Measurements from ENCODE around the gene GAREM1. TPM values are rescaled to one million over a fixed set of nuclear protein-coding genes. Genes with fewer than 3 reads are reported as not detected.

The GAREM1 gene
- total RNA-seq, 2 donors from 2014 or later: 8.3 to 9.8 TPM

DNA sequence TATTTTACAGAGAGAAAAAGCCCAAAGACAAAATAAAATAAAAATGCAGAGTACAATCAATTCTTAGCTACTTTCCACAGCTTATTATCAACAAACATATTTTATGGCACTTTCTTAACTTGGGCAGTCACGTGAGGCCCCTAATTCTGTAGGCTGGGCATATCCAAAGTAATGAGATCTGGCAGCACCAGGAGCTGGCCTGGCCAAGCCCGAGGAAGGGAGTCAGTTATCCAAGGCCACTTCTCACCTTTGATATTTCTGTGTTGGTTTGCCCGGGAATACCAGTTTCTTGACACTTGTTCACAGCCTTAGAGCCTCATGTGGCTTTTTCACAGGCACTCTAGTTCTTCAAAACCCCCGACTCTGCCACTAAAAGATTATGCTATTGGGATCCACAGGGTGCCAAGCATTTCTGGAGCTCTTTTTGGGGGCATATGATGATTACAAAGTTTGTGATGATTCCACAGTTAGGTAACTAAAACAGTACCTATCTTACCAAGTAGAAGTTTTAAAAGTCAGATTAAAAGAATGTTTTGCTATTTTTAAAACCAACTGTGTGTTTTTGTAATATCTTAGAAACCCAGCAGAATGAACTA, 190.4 kb downstream of the GAREM1 start:
- DNase-seq (ENCODE audit: low spot score): no peak
- intact Hi-C loops (cut with DNase I): no loop called here

GRCh38 chr18:32278177-32278799, 192.4 kb downstream of the GAREM1 start:
- DNase-seq (ENCODE audit: low spot score): no peak
- intact Hi-C loops (cut with DNase I): loop anchor here in 1 of 2 donors (10.0 kb wide), 1 partner anchor 277 kb away; no protein-coding TSS in a partner anchor

DNA sequence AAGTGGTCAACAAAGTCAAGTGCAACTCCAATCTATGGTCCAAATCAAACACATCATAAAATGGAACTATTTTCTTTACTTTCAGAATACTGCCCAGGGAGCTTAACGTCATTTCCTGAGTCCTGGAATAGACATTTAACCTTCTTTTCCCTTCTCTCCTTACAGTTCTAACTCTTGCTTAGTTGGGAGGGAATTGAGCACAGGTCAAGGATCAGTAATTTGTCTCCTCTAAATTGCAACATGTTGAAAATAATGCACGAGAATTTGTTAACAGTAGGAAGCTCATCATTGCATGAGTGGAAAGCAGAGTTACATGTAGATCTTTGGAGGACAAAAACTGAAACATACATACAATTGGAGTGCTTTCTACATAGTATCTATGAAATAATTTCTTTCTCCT, 193.1 kb downstream of the GAREM1 start:
- intact Hi-C loops (cut with DNase I): loop anchor here in 1 of 2 donors (10.0 kb wide), 1 partner anchor 277 kb away; no protein-coding TSS in a partner anchor
- no peak for DNase-seq (ENCODE audit: low spot score)

- intact Hi-C loops (cut with DNase I): loop anchor here in 1 of 2 donors (10.0 kb wide), 1 partner anchor 278 kb away; no protein-coding TSS in a partner anchor
- no peak for DNase-seq (ENCODE audit: low spot score)
Observed at GRCh38 chr18:32276906-32277305, 193.8 kb downstream of the GAREM1 start.

DNA sequence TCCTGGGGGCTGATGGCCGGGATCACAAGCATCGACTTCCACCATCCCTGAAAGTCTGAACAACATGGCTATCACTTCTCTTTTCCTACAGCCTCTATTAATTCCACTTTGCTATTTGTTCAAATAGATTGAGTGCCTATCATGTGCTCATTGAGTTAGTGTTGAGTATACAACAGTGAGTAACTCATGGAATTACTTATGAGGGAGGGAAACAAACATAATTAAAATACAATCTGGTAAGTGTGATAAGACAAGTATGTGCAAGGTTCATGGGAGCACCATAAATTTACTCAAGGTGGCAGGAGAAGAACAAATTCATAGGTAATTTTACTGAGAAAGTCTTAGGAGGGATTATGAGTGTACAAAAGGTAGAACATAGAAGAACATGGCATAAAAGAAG, 194.4 kb downstream of the GAREM1 start:
- intact Hi-C loops (cut with DNase I): loop anchor here in 1 of 2 donors (10.0 kb wide), 1 partner anchor 279 kb away; no protein-coding TSS in a partner anchor
- DNase-seq (ENCODE audit: low spot score): no peak

GRCh38 chr18:32275221-32275620, 195.5 kb downstream of the GAREM1 start:
- intact Hi-C loops (cut with DNase I): loop anchor here in 1 of 2 donors (10.0 kb wide), 1 partner anchor 280 kb away; no protein-coding TSS in a partner anchor
- no peak for DNase-seq (ENCODE audit: low spot score)

DNA sequence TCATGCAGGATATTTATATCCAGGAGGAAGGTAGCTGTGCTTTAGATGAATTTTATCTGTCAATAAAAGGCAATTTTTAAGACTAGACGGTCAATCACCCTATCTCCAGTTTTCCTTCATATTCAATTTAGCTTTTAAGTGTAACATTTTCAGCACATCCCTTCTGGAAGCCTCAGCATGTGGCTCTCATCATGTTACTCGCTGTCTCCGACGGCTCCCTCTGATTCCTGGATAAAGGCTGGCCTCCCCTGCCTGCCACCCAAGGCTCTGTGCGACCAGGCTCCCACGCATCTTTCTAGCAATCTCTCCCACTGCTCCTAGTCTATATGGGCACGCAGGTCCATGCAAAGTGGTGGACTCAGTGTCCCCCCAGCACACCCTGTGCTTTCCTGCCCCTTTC, 196.4 kb downstream of the GAREM1 start:
- DNase-seq (ENCODE audit: low spot score): no peak
- intact Hi-C loops (cut with DNase I): loop anchor here (5.0 to 10.0 kb wide), 3 partner anchors 198 to 280 kb away; partner anchors contain the start of gene GAREM1 (in 1 of the 2)

DNA sequence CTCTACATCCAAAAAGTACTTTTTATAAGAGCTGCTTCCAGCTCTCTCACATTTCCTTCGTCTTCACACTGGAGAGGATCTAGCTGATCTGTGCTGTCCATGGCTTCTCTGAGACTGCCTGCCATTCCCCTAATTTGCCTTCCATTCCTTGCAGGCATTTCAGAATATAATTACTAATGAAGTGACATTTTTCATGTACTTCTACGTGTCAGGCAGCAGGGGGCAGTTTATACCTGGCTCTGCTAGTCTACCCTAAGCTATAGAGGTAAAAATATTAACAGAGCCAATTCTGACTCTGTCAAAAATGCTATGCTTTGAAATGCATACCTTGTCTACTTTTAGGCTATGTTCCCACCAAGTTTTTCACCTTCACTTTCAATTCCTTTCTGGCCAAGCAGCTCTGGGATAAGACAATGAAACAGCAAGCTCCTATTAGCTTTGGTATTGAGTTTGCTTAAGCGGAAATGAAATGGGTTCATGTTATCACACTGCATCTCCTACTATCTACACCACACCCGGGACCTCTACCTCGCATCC, 198.9 kb downstream of the GAREM1 start:
- intact Hi-C loops (cut with DNase I): loop anchor here (5.0 to 10.0 kb wide), 3 partner anchors 201 to 283 kb away; partner anchors contain the start of gene GAREM1 (in 1 of the 2)
- DNase-seq (ENCODE audit: low spot score): no peak

DNA sequence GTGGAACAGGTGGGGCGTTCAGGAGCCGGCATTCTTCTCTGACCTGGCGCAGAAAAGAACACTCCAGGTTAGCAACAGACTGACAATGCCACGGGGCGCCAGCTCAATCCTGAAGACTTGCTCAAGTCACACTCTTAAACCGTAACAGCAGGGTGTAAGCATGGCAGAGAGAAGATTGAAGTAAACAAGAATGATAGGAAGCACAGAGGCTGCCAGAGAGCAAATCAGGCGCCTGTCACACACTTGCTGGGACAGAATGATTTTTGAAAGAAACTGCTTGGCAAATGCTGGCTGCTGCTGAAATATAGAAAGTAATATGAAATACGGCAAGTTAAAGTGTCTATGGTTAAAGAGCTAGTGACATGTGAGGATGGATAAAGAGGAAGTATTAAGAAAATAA, 200.3 kb downstream of the GAREM1 start:
- no peak for DNase-seq (ENCODE audit: low spot score)
- intact Hi-C loops (cut with DNase I): loop anchor here (5.0 to 10.0 kb wide), 3 partner anchors 202 to 284 kb away; partner anchors contain the start of gene GAREM1 (in 1 of the 2)

GRCh38 chr18:32267463-32267862, 203.2 kb downstream of the GAREM1 start:
- no peak for DNase-seq (ENCODE audit: low spot score)
- intact Hi-C loops (cut with DNase I): no loop called here

DNA sequence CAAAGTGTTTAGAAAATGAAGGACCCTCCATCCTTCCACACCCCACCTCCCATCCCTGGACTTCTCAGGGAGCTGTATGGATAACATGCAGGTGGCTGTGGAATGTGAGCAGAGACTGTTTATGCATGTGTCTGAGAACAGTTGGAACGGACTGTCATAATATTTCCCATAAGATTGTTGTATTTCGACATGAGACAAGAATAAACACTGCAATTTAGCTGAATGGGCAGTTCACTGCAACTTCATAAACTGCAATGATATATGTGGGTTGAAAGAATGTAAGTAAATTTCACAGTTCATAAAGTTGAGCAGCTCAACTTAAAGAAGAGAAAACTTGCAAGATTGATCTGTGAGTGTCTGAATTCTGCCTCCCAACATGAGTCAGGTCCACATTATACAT, 206.3 kb downstream of the GAREM1 start:
- intact Hi-C loops (cut with DNase I): no loop called here
- DNase-seq (ENCODE audit: low spot score): no peak

- intact Hi-C loops (cut with DNase I): no loop called here
- no peak for DNase-seq (ENCODE audit: low spot score)
Observed at GRCh38 chr18:32262092-32262491, 208.6 kb downstream of the GAREM1 start.

GRCh38 chr18:32261003-32261402, 209.7 kb downstream of the GAREM1 start:
- intact Hi-C loops (cut with DNase I): no loop called here
- DNase-seq (ENCODE audit: low spot score): no peak

DNA sequence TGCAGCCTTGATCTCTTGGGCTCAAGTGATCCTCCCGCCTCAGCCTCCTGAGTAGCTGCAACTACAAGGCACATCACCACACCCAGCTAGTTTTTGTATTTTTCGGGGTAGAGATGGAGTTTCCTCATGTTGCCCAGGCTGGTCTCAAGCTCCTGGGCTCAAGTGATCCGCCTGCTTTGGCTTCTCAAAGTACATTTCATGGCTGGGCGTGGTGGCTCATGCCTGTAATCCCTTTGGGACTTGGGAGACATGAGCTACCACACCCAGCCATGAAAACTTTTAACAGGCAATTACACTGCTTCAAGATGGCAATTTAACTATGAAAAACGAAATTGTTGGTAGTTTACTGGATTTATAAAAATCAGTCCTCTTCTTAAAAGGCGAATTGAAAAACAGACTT, 211.1 kb downstream of the GAREM1 start:
- intact Hi-C loops (cut with DNase I): no loop called here
- no peak for DNase-seq (ENCODE audit: low spot score)

DNA sequence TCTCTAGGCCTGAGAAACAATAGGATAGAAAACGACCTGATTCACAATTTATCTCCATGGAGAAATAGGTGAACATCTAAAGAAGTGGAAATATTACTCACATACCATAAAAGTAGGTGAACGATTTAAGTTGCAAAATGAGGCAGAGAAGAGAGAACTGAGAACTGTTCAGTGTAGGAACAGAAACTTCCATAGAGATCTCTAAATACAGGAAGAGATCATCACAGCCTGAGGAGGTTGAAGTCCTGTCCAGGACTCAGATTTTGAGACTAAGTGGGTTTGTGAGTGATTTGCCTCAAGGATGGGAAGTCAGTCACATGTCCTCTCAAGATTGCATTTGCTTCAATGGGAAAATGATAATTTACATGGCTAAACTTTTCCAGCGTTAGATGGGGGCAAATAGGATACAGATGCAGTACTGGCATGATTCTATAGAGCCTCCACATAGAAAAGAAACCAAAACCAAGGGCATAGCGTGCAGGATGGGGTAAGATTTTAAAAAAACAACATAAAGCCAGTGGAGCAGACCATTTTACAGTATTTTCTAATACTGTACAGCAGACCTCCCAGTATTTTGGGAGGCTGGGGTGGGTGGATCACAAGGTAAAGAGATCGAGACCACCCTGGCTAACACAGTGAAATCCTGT, 212.0 kb downstream of the GAREM1 start:
- intact Hi-C loops (cut with DNase I): no loop called here
- DNase-seq (ENCODE audit: low spot score): no peak

DNA sequence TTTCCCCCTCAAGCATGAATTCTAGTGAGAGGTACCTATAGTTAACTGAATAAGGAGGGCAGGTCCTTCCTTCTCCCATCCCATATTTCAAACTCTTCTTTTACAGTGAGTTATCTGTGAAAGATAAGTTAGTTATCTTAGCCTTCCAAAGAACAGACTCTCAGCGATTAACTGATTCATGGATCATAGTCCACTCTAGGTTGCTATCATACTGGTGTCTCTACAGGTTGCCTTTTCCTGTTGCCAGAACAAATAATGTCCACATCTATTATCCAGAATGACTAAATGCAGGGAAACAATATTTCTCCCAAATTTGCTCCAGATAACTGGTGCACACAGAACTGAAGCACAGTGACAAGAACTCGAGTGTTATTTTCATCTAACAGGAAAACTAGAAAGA, 212.5 kb downstream of the GAREM1 start:
- intact Hi-C loops (cut with DNase I): no loop called here
- DNase-seq (ENCODE audit: low spot score): no peak

GRCh38 chr18:32257084-32257785, 213.4 kb downstream of the GAREM1 start:
- intact Hi-C loops (cut with DNase I): no loop called here
- no peak for DNase-seq (ENCODE audit: low spot score)

DNA sequence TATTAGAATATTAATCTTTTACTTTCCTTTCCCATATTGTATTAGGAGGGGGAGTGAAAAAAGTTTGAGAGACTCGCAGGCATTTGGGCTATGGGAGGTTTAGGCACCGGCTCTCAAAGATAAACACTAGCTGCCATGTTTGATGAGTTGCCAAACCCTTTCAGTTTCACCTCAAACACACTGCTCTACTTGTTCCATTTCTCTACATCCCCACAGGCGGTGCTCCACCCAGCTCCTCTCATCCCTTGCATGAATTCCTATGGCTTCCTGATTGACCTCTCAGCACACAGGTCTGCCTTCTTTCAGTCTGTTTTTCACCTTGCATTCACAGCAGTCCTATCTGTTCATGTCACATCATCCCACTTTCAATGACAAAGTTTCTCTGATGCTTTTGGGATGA, 215.1 kb downstream of the GAREM1 start:
- no peak for DNase-seq (ENCODE audit: low spot score)
- intact Hi-C loops (cut with DNase I): no loop called here

DNA sequence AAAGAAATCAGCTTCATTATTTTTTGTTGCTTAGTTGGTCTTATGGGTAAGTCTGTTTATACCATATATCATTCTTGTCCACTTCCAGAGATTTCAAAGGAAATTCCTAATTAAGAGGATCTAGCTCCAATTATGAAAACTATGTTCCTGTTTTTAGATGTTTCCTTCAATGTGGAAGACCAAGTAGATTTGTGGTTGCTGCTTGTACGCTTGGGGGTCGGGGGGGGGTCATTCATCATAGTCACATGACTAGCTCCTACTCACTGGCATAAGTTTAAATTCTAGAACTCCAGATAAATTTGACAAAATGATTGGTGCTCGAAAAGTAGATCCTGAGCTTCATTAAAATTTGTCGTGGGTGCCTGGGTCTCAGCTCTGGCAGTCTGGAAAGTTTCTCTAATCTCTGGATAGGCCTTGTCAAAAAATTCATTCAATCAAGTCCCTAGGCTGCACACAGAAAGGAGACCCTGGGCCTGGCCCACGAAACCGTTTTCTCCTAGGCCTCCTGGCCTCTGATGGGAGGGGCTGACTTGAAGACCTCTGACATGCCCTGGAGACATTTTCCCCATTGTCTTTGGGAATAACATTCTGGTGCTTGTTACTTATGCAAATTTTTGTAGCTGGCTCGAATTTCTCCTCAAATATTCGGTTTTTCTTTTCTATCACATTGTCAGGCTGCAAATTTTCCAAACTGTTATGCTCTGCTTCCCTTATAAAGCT, 218.4 kb downstream of the GAREM1 start:
- intact Hi-C loops (cut with DNase I): no loop called here
- no peak for DNase-seq (ENCODE audit: low spot score)
